HG03039 (cell line): ENCODE results near the gene SAPCD1.

Experiments
- ATAC-seq: cut with Tn5 transposase; IDR thresholded peaks from one replicate; pipeline ENCODE4 v1.9.1; 2021; ENCODE audit warnings: mild to moderate bottlenecking, moderate library complexity; ENCODE audit not compliant: unreplicated experiment

SAPCD1 gene

GRCh38 chr6:31728767-31729514, 33.5 kb upstream of the SAPCD1 start, which contains the start of gene DDAH2:
DDAH2 (minus strand) TSS chr6:31729299; CDS start chr6:31729161, 138 bp downstream.
- ATAC-seq: no peak

DNA sequence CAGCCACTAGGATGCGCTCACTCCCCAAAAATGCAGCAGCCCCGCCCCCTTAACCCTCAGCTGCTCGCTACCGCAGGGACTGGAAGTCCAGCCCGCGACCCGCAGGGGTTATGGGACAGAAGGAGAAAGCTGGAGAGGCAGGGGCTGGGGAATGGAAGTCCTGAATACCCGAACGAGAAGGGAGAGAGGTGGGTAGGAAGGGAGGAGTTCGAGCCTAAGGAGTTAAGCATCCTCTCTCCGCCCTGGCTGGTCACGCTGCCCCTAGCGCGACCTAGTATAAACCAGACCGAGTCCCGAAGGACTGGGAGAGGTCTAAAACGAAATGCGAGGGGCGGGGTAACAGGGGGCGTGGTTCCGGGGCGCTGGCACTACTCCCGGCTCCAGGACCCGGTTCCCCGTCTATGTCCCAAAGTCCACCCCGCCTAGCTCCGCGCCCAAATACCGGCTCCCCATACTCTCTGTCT, 32.9 kb upstream of the SAPCD1 start:
- ATAC-seq: peak; percentile 52

GRCh38 chr6:31729979-31730630, 32.4 kb upstream of the SAPCD1 start:
- ATAC-seq: peak; percentile 27

DNA sequence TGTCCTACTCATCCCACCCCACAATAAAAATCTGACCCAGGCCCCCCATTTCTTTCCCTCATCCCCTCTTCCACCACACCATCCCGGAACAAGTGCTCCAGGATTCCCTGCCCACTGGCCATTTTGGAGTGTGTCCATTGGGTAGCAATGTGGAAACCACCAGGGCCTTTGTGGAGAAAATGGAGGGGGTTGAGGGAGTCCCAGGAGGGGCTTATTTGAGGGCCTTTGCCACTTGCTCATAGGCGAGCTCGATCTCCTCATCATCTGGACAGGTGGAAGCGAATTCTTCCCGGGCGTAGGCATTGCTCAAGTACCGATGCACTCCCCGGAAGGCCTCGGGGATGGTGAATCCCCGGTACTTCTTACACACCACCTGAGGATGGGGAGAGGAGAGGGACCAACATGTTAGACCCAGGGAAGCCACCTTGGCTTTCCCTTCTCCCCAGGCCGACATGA, 31.8 kb upstream of the SAPCD1 start:
- no peak for ATAC-seq

GRCh38 chr6:31732029-31732428, 30.4 kb upstream of the SAPCD1 start:
- no peak for ATAC-seq

DNA sequence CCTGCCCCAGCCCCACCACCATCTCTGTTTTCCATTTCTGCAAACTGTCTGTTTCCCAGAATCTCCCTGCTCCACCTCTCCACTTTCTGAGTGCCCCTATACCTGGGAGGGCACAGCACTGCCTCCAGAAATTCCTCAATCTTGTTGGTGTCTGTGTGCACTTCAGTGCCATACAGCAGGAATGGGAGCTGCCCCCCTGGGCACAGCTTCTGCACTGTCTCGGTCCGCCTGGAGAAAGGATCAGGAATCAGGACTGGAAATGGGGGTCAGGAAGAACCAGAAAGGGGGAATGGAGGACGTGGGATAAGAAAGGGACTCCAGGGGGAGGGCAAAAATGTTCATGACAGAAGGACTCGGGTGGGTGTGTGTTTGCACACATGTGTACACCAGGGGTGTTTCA, 28.7 kb upstream of the SAPCD1 start:
- ATAC-seq: no peak

DNA sequence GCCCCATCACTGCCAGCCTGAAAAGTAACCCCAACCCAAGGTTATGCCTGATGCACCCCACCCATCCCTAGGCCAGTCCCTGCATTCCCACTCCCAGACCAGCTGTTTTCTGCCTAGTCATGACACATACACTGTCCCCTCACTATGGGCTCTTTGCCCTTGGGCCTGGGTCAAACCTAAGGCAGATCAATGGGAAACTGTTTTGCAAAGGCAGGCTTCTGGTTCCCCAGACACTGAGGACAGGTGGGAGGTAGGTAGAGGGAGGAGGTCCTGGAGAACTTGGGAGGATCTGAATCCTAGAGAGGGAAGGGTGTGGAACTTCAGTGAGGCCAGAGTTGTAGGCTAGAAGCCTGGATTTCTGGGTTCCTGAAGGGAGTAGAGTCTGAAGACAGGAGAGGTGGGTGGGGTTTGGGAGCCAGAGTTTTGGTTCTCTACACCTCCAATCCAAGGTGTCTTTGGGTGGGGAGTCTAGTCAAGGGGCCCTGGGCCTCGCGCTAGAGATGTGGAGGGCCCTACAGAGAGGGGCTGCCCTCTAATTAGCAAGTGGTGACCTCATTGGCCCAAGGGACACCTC, 28.1 kb upstream of the SAPCD1 start:
- no peak for ATAC-seq

DNA sequence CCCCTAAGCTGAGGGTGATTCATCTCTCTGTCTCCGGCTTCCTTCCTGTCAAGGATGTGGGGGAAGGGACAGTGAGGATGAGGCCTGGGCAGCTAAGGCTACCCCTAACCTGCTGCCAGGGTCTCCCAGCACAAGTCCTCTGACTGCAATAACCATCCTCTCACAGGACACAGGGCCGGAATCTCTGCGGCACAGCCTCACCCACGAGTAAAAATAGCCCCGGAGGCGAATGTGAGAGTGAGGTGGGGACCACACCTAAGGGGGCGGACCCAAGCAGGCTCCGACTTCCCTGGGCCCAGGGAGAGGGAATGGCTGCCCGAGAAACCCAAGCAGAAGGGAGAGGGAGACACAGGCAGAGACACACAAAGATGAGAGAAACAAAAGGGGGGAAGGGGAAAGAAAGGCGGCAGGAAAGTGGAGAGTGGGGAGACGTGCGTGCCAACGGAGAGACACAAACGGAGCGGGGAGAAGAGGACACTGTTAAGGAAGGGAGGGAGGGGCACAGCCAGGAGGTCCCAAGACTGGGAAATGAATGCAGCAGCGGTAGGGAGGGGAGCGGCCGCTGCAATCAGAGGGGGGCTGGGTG, 27.5 kb upstream of the SAPCD1 start:
- no peak for ATAC-seq

DNA sequence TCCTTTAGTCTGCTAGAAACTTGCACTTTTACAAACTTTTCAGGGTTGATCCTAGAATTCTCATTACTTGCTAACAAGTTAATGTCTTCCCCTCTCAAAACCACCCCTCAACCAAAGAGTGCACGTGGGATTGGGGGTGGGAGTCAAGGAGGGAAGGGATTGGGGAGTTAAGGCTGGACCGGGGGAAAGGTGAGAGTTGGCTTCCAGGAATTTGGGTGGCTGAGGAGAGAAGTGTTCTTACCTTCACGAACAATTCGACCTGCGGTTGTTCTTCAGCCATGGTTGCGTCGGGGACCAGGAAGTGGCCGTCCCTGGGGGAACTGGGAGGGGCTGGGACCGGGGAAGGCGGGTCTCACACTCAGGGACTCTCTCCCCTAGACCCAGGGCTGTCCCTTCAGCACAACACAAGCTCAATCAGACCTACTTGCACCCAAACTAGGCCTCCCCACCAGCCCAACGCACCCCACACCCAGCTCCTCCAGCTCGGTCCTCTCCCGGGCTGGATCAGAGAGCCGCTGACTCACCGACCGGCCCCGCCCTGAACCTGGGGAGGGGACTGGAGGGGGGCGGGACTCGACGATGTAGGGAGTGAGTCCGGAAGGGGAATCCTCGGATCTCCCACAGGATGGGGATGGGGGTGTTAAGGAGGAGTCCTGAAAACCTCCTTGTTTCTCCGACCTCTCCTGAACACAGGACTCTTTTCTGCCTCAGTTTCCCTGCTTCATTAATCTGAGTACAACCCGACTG, 26.3 kb upstream of the SAPCD1 start, which contains the start of gene CLIC1:
Gene CLIC1 (minus strand): TSS at position 510 of the 747 bp plus-strand sequence. CDS start 230 bp downstream, at position 280.
- ATAC-seq: no peak

DNA sequence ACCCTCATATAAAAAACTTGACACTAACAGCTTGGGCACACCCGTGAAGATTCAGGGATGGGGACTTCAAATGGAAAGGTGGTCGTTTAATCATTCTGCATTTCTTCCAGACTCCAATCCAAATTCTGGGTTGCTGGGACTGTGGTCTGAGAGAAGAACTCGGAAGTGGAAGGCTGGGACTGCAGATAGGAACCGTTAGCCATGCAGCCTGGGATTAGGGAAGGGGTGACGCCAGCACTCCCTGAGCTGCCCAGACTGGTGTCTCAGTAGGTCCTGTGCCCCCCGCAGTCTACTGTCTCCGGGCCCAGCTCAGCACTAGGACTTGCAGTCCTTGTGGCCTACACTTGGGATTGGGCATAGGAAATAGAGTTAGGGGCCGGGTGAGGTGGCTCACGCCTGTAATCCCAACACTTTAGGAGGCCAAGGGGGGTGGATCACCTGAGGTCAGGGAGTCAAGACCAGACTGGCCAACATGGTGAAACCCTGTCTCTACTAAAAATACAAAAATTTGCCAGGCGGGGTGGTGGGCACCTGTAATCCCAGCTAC, 25.6 kb upstream of the SAPCD1 start:
- ATAC-seq: no peak

DNA sequence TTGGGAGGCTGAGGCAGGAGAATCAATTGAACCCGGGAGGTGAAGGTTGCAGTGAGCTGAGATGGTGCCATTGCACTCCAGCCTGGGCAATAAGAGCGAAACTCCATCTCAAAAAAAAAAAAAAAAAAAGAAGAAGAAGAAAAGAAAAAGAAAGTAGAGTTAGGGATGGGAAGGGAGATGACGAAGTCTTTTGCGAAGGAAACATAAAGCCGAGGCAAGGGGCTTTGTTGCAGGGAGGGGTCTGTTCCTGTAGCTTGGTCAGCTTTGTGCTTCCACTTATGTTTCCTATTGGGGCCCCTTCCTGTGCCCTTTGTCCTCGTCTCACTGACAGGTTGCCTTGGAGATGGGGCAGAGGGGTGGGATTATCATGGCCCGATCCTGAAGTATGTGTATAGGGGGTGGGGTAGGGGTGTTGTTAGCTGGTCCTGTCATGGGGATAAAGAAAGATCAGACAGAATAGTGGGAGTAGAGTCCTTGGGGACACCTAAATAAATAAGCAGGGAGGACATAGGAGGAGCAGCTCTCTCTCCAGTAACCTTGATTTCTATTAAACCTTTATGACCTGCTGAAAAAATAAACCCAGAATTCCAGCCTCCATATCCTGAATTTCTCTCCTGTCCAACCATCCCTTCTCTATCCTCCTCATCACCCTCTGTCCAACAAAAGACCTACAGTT, 25.0 kb upstream of the SAPCD1 start:
- no peak for ATAC-seq

- no peak for ATAC-seq
Observed at GRCh38 chr6:31737991-31738979, 24.2 kb upstream of the SAPCD1 start.

GRCh38 chr6:31739639-31740396, 22.6 kb upstream of the SAPCD1 start, which contains the start of gene MSH5:
MSH5 (plus strand) TSS chr6:31740005; CDS start chr6:31740467, 462 bp downstream.
- ATAC-seq: peak; percentile 66

GRCh38 chr6:31740397-31741223, 21.8 kb upstream of the SAPCD1 start:
- ATAC-seq: no peak

DNA sequence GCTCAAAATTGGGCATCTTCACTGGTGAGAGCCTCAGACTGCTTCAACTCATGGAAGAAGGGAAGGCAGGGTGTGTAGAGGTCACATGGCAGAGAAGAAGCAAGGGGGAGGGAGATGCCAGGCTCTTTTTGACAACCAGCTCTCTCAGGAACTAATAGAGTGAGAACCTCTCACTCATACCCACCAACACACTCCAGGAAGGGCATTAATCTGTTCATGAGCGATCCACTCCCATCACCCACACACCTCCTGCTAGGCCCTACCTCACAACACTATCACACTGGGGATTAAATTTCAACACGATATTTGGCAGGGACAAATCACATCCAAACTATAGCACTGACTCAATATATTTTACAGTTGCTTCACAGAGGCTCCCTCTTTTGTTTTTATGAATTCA, 20.6 kb upstream of the SAPCD1 start:
- ATAC-seq: no peak

GRCh38 chr6:31742894-31743293, 19.6 kb upstream of the SAPCD1 start:
- no peak for ATAC-seq

GRCh38 chr6:31744422-31744821, 18.0 kb upstream of the SAPCD1 start:
- ATAC-seq: no peak
